Stimulated activated CD4-positive, alpha-beta T cell treated with anti-CD3 and anti-CD28 coated beads, TNF-alpha, amount 100 ng/mL, for 24 hours (primary cell): ENCODE results near the gene PDZD7.
"Not testable (repeated sequence)": the region's sequence is repeated elsewhere in the genome, so short reads cannot be mapped to it uniquely, and the experiment has no call there.

Experiments used
- DNase-seq, 3 experiments: peaks; one replicate each; pipeline ENCODE4 v3.0.0-alpha.2; 2020; ENCODE audit warnings: low read depth in 3 of 3

The PDZD7 gene

GRCh38 chr10:101040851-101041250 is 9.9 kb upstream of the PDZD7 start:
- no peak for DNase-seq

- no peak for DNase-seq
Measured at GRCh38 chr10:101040061-101040460, 9.1 kb upstream of the PDZD7 start.

- DNase-seq: no peak
Measured at GRCh38 chr10:101038484-101038883, 7.6 kb upstream of the PDZD7 start.

GRCh38 chr10:101036726-101037125 is 5.8 kb upstream of the PDZD7 start:
- no peak for DNase-seq

GRCh38 chr10:101035916-101036702 is 5.2 kb upstream of the PDZD7 start:
- DNase-seq: no peak

GRCh38 chr10:101035314-101035713 is 4.4 kb upstream of the PDZD7 start:
- DNase-seq: no peak

- not testable (repeated sequence) for DNase-seq
Measured at GRCh38 chr10:101034404-101034803, 3.5 kb upstream of the PDZD7 start.

- DNase-seq: no peak
Measured at GRCh38 chr10:101033276-101033675, 2.3 kb upstream of the PDZD7 start.

GRCh38 chr10:101032637-101033224 is 1.8 kb upstream of the PDZD7 start:
- peak in 2 of 3 experiments; percentile 28 to 58 for DNase-seq

- peak; percentile 46 to 69 (median 55) for DNase-seq
Measured at GRCh38 chr10:101031796-101032636, 1.1 kb upstream of the PDZD7 start.

GRCh38 chr10:101030496-101031127 is 317 bp downstream of the PDZD7 start:
- no peak for DNase-seq

- no peak for DNase-seq
Measured at GRCh38 chr10:101029520-101030295, 1.2 kb downstream of the PDZD7 start.

GRCh38 chr10:101028446-101029337 is 2.2 kb downstream of the PDZD7 start:
- no peak for DNase-seq

- DNase-seq: no peak
Measured at GRCh38 chr10:101027106-101027720, 3.7 kb downstream of the PDZD7 start.

GRCh38 chr10:101022967-101023705 is 7.8 kb downstream of the PDZD7 start:
- DNase-seq: no peak

GRCh38 chr10:101021692-101022251 is 9.2 kb downstream of the PDZD7 start:
- DNase-seq: no peak

GRCh38 chr10:101021239-101021638 is 9.7 kb downstream of the PDZD7 start:
- no peak for DNase-seq

- no peak for DNase-seq
Measured at GRCh38 chr10:101020427-101021075, 10.4 kb downstream of the PDZD7 start.
